DLD1 (cell line): Measurements from ENCODE around the gene SH3TC2.

Source experiments
- in situ Hi-C: cut with HindIII; loops from 2 replicates; pipeline ENCODE4 v1.10.0; 2017; ENCODE audit warnings: low sequenced_read_pairs

Gene SH3TC2

DNA sequence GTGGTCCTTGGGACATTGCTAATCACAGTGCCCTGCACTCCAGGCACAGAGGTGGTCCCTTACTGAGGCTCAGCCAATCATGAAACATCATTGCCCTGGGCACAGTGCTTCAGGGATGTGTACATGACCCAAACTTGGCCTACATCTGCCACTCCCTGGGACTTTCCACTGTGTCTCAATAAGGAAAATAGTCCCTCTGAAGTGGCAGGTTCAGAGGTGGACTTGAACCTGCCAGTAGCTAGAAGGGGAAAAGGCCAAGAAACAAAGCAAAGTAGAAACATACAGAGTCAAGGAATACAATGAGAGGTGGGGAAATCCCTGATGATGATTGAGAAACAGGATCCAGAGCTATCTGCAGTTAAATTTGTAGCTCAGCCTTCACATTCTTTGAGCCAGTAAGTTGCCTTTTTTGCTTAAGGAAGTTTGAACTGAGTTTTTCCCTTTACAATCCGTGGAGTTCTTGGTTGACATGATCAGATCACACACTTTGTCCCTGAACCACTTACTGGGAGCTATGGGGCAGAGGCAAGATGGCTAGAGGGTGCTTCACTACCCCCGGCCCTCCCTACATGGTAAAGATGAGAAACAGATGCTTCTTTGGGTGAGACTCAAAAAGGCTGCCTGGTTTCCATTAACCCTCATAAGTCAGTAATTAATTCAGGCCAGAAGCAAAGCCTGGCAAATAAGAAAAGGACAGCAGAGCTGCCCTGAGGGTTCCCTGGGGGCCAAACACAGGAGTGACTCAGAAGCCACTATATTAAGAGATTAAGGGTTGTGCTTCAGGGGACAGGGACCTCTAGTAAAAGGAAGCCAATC is 57.6 kb downstream of the SH3TC2 start:
- in situ Hi-C loops, result loop anchor here (5.0 kb wide), 1 partner anchor 107 kb away; no protein-coding TSS in a partner anchor

DNA sequence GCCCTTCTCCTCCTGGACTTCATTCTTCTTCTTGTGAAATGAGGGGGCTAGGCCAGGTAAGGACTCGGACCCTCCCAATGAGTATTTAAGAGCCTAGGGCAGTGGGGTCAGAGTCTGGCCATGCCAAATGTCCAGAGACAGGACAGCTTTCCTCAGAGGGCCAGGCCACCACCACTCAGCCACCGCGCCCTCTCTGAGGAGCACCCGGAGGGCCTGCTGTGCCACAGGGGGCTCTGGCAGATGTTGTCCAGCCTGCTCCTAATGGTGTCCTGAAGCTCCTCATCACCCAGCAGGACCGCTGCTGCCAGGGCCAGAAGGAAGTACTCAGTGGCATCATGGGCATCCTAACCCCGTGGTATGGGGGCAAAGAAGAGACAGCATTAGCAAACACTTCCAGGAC is 58.3 kb downstream of the SH3TC2 start:
- in situ Hi-C loops, result loop anchor here (5.0 kb wide), 1 partner anchor 97 kb away; no protein-coding TSS in a partner anchor

DNA sequence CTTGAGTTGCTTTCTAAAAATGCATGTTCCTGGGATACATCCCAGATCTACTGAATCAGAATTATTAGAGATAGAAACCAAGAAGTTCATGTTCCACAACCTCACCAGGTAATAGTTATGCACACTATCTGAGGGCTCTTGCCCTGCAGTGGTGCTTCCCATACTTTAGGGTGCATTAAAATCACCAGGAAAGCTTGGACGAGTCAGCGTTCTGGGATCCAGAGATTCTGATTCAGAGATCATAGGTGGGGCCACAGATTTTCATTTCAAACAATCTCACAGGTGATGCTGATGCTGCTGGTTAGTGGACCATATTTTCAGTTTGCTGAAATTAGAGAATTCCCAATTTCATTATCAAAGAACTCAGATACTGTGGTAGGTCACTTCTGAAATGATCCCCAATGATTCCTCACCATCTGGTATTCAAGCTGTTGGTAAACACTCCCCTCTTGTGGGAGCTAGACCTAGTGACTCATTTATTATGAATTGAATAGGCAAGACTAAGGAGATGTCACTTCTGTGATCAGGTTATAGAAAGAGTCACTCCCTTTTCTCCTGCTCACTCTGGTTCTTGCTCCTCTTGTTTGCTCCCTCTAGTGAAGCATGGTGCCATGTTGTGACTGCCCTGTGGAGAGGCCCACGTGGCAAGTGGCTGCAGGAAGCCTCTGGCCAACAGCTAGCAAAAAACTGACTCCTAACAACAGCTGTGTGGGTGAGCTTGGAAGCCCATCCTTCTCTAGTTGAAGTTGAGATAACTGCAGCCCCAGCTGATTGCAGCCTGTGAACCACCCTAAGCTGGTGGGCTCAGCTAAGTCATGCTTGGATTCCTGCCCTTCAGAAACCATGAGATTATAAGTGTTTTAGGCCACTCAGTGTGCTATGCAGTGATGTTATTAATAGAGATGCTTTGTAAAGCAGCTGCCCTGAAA is 59.8 kb downstream of the SH3TC2 start:
- in situ Hi-C loops, result loop anchor here (5.0 kb wide), 1 partner anchor 96 kb away; no protein-coding TSS in a partner anchor

DNA sequence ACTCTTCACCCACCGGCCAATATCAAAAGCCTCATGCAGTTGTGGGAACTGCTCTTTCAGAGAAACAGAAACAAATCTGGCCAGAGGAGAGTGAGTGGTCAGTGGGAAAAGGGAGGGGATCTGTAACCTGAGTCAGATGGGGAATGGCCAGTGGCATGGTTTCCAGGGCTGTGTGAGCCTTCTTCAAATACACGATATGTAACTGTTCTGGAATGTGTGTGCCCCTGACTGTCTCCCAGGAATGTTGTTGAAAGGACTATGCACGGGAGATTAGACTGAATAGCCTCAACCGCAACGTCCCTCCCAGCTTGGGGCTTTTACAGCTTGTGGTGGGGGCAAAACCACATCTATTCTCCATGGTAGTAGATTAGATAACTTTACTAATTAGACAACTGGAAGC is 60.8 kb downstream of the SH3TC2 start:
- in situ Hi-C loops, result loop anchor here (5.0 kb wide), 1 partner anchor 95 kb away; no protein-coding TSS in a partner anchor

DNA sequence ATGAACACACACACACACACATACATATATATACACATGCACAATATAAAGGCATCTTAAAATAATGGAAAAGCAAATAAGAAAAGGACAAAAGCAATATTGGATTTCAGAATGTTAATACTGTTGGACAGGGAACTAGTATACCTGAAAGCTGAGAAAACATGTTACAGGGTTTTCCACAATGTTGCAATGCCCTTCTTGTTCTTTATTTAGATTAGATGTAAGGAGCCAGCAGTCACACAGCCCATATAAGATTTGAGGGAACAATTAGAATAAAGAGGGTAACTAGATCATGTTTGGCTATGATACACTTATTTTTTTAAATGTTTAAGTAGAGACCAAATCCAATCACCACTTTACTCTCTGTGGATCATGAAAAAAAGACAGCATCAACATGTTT is 61.7 kb downstream of the SH3TC2 start:
- in situ Hi-C loops, result loop anchor here (5.0 kb wide), 1 partner anchor 94 kb away; no protein-coding TSS in a partner anchor

DNA sequence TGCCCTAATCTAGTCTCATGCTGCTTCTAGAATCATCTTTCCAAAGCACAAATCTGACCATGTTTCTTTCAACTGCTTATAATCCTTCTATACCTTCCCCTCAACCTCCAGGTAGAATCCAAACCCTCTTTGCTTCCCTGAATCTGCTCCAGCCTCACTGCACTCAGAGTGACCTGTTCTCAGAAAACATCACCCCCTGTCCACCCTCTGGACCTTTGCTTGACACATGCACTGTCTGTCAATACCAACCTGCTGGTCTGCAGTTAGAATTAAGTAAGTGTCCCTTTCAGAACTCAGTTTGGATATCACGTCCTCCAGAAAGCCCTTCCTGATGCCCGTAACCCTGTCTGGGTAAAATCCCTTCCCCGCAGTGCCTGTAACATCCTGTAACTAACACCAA is 63.1 kb downstream of the SH3TC2 start:
- in situ Hi-C loops, result loop anchor here (5.0 kb wide), 1 partner anchor 92 kb away; no protein-coding TSS in a partner anchor

DNA sequence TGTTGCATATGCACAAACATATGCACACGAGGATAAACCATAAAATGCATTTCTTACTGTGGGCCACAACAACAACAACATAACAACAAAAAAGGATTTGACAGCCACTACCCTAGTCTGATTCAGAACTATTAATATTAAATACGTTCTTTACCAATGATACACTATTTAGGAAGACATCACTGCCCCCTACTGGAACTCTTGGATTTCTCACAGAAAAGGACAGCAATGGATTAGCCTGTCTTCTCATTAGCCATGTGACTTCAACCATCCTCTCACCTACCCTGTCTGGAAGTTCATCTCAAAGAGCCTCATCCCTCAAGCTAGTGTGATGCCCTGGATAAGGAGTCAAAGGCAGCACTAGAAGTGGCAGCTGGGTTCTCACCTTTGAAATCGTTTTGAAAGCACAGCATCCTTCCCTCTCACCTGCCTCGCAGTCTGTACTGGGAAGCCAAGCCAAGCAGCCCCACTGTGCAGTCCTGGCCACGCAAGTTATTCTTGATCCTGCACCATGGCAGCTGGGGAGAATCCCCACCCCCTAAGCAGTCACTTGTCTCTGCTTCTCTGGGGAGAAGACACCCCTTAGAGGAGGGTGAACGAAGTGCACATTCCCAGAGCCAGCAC is 64.6 kb downstream of the SH3TC2 start:
- in situ Hi-C loops, result no loop called here

DNA sequence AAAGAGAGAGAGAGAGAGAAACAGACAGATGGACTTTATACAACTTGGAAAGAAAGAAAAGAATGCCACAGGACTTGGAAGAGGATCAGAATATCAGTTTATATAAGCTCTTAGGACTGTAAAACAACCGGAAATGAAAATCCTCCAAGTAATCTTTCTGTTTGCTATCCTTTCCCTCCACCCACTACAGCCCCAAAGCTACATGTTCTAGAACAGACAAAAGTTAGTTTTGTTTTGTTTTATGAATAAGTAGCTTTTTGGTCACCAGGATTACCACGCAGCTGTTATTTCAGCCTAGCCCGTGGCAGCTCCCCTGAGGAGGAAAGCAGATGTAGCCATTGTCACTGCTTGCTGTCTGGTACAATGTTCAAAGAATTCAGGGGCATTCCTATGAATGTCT is 66.6 kb downstream of the SH3TC2 start:
- in situ Hi-C loops, result no loop called here

DNA sequence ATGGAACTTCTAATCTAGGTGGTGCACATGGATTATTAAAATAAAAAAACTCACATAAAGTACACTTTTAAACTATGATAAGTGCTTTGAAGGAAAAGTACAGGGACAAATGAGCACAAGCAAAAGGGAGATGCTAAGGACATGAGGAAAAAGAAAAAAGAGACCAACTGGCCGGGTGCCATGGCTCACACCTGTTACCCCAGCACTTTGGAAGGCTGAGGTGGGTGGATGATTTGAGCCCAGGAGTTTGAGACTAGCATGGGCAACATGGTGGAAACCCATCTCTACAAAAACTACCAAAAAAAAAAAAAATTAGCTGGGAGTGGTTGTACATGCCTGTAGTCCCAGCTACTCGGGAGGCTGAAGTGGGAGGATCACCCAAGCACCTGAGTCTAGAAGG is 67.1 kb downstream of the SH3TC2 start:
- in situ Hi-C loops, result no loop called here

DNA sequence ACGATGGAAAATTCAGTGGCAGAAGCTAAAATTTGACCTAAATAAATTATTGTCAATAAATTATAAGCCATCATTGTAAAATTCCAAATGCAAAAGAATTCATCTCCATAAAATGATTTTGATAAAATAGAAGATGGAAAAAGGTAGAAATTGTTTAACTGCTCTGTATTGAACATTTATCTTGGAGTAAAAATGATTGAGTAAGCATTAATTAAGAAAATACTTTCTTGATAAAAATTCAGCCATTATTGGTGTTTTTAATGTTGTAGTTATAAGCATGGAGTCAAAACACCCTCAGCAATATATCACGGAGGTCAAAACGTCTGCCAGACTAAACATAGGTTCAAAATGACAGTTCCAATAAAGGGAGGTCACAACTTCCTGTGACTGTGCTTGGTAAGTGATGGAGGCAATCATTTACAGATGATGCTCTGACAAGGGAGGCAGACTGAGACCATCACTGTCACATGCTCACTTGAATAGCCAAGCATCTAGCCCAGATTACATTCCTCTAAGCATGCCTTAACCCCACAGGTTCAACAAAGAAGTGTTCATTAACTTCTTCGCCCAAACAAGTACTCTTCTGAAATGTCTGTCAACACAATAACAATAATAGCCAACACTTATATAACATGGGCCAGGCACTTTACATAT is 69.5 kb downstream of the SH3TC2 start:
- in situ Hi-C loops, result no loop called here

DNA sequence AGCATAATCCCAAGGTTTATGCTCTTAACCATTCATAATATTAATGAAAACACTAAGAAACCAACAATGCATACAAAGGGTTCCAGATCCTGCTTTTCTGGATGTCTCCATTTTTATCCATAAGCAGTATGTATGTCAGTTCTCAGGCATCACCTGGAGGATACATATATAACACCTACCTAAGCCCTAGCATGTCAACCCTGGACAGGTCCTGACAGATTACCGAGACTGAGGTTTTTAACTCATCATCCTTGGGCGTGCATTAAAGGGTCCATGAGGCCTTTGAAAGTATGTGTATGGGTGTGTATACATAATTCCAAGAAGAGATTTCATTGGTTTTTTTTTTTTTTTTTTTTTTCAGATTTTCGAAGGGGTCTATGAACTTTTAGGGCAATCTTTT is 70.6 kb downstream of the SH3TC2 start:
- in situ Hi-C loops, result no loop called here

DNA sequence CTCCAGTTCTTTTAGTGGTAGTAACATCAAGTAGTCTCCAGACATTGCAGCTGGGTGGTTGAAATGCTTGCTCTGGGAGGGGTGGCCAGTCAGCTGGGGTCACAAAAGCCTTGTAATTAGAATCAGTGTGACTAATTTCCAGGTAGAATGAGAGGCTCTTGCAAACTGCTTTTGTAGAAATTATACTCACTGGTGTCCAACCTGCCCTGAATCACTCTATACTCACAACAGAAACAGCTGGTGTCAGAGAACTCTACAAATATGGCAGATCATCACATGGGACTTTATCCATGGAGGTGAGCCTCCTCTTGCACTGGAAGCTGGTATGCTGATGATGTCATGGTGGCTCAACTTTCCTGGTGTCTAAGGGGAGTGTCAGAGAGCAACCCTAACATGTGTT is 71.3 kb downstream of the SH3TC2 start:
- in situ Hi-C loops, result no loop called here

DNA sequence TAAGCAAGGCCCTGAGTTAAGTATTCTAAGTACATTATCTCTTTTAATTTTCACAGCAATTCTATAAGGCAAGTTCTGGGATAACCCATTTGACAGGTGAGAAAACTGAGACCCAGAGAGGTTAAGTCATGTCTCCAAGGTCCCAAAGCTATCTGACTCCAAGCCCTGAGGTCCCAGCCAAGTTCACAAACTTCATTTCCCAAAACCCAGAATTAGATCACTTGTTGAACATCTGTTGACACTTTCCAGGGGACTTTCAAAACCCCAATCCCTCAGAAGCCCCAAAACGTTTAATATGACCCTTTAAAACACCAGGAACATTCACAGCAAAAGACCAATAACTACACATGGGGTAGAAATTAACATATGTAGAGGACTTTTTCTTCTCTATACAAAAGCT is 72.0 kb downstream of the SH3TC2 start:
- in situ Hi-C loops, result no loop called here

DNA sequence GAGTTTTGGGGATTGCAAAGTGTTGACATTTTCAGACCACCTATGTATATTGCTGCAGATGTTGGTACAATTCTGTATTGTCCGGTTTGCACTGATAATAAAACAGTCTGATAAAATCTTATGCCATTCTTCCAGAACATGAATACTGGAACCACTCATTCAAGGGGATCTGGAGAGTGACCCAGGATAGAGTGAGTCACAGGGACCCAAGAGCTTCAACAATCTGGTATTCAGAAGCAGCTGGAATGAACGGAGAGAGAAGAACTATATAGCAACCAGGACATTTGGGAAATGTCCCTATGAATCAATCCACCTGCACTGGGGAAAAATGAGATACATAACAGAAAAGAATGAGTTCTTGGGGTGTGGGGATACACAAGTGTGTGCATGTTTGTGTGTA is 73.3 kb downstream of the SH3TC2 start:
- in situ Hi-C loops, result no loop called here

DNA sequence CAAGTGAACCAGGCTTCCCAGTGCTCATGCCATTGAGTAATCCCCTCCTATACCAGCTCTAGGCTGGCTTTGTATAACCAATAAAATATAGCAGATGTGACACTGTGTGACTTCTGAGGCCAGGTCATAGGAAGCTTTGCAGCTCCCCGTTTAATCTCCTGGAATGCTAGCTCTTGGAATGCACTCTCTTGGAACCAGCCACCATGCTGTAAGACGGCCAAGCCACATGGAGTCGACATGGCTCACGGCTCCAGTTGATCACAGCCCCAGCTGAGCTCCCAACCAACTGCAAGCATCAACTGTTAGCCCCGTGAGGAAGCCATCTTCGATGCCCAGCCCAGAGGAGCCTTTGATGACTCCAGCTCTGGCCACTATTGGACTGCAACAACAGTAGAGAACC is 74.5 kb downstream of the SH3TC2 start:
- in situ Hi-C loops, result no loop called here

DNA sequence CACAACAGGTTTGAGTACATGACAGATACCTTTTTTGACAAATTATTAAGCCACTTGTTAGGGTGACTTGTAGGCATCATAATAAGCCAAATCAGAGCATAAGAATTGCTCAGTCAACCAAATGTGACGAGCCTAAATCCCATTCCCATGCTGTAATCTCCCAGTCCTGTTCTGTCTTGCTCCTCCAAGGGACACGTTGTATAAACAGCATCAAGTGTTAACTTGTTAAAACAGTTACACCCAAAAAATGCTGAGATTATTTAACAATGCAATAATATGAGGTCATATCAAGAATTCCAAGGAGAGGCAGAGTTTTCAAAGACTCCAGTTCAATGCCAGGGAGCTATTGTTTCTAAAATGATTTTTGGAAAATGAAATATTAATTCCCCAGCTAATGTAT is 76.2 kb downstream of the SH3TC2 start:
- in situ Hi-C loops, result no loop called here

DNA sequence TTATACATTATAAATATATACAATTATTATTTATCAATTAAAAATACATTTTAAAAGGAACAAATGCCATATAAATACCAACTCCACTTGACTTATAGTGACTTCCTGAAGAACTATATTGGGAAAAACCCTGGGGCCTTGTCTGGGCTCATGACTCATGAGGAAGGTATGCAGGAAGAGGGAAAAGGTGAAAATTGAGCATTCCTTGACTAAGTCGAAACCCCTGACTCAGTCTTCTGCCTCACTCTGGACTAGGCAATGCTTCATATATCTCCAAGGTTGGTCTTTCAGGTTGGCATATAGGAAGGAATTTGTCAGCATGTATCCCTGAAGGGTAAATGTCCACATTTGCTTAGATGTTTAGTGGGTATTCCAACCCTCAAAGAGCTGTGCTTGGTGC is 78.5 kb downstream of the SH3TC2 start:
- in situ Hi-C loops, result no loop called here

DNA sequence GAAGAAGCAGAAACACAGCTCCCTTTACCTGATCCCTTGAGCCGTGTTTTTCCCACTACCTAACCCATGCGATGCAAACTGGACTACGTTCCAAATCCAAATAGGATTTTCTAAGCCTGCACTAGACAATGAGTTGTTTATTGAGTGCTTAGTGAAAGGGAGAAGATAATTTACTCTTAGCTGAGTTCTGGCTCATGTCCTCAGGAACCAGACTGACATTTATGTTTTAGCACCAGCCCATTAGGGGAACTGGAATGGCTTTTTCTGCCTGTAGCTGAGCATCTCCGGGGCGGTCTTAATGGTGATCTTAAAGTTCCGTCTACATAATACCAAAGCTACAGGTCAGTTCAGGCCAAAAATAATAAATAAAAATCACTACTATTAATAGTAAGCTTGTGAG is 81.5 kb downstream of the SH3TC2 start:
- in situ Hi-C loops, result no loop called here

DNA sequence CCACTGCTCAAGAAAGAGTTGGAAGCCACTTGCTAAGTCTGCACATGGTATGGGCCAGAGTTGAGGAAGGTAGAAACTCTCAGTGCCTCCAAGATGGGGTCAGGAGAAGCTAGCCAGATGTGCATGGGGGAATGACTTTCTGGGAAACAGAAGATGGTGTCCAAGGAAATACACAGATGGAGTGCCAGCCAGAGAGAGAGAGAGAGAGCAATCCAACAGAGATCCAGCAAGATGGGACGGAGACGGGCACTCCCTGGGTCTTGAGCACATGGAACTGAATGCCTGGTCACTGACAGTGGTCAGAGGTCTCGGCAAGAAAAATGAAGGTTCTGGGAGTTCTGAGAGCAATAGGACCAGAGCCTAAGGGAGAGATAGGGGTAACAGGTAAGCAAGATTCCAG is 82.1 kb downstream of the SH3TC2 start:
- in situ Hi-C loops, result no loop called here

DNA sequence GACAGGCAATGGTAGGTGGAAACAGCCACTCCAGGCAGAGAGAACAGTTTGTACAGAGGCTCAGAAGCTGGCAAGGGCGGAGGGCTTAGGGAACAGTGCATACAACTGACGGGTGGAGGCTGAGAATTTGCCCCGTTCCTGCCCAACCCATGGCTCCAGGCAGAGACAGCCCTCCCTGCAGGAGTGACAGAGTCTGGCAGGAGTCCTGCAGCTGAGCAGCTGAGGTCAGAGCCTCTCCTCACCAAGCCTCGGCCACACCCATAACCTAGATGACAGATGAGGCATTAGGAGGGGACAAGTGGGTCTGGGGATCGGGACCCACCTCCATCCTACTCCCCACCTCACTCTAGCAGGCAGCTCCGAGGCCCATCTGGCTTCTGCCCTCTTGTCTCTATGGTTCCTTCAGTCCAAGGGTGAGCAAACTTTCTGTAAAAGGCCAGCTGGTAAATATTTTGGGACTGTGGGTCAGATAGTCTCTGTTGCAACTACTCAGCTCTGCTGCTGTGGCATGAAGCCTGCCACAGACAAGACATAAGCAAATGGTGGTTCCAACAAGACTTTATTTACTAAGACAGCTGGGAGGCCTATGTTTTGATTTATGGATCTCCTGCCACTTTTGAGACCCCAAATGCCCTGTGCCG is 83.7 kb downstream of the SH3TC2 start:
- in situ Hi-C loops, result no loop called here
